ENCODE results near the gene FOXJ2.
"Not testable (repeated sequence)": the region's sequence is repeated elsewhere in the genome, so short reads cannot be mapped to it uniquely, and the experiment has no call there.

The FOXJ2 gene

GRCh38 chr12:8030189-8030588 is 2.3 kb upstream of the FOXJ2 start:
- no peak for DNase-seq (ENCODE audit: low read depth in 2 of 2)

GRCh38 chr12:8031017-8031416 is 1.5 kb upstream of the FOXJ2 start:
- DNase-seq (ENCODE audit: low read depth in 2 of 2) = not testable (repeated sequence)

GRCh38 chr12:8031872-8032241 is 659 bp upstream of the FOXJ2 start:
- no peak for DNase-seq (ENCODE audit: low read depth in 2 of 2)

GRCh38 chr12:8033153-8034044 is 883 bp downstream of the FOXJ2 start:
- peak in 1 of 2 donors; percentile 30 for DNase-seq (ENCODE audit: low read depth in 2 of 2)

GRCh38 chr12:8034802-8035201 is 2.3 kb downstream of the FOXJ2 start:
- no peak for DNase-seq (ENCODE audit: low read depth in 2 of 2)

GRCh38 chr12:8035440-8036010 is 3.0 kb downstream of the FOXJ2 start:
- DNase-seq (ENCODE audit: low read depth in 2 of 2) = no peak

GRCh38 chr12:8036346-8036745 is 3.8 kb downstream of the FOXJ2 start:
- no peak for DNase-seq (ENCODE audit: low read depth in 2 of 2)

- no peak for DNase-seq (ENCODE audit: low read depth in 2 of 2)
These were observed 4.6 kb downstream of the FOXJ2 start for GRCh38 chr12:8037046-8037663.

- DNase-seq (ENCODE audit: low read depth in 2 of 2) = no peak
These were observed 5.4 kb downstream of the FOXJ2 start for GRCh38 chr12:8037947-8038346.

GRCh38 chr12:8038659-8039114 is 6.2 kb downstream of the FOXJ2 start:
- no peak for DNase-seq (ENCODE audit: low read depth in 2 of 2)

GRCh38 chr12:8040791-8041190 is 8.3 kb downstream of the FOXJ2 start:
- DNase-seq (ENCODE audit: low read depth in 2 of 2) = no peak

GRCh38 chr12:8045952-8046944 is 13.7 kb downstream of the FOXJ2 start:
- peak; percentile 48 to 72 for DNase-seq (ENCODE audit: low read depth in 2 of 2)

GRCh38 chr12:8047842-8048241 is 15.3 kb downstream of the FOXJ2 start:
- DNase-seq (ENCODE audit: low read depth in 2 of 2) = no peak

GRCh38 chr12:8048906-8049305 is 16.4 kb downstream of the FOXJ2 start:
- DNase-seq (ENCODE audit: low read depth in 2 of 2) = no peak

- DNase-seq (ENCODE audit: low read depth in 2 of 2) = no peak
These were observed 18.2 kb downstream of the FOXJ2 start for GRCh38 chr12:8050600-8051250.

- DNase-seq (ENCODE audit: low read depth in 2 of 2) = no peak
These were observed 20.2 kb downstream of the FOXJ2 start for GRCh38 chr12:8052679-8053078.

- DNase-seq (ENCODE audit: low read depth in 2 of 2) = no peak
These were observed 22.3 kb downstream of the FOXJ2 start for GRCh38 chr12:8054816-8055215.

- no peak for DNase-seq (ENCODE audit: low read depth in 2 of 2)
These were observed 24.8 kb downstream of the FOXJ2 start for GRCh38 chr12:8057306-8057705.

GRCh38 chr12:8057839-8058238 is 25.3 kb downstream of the FOXJ2 start:
- DNase-seq (ENCODE audit: low read depth in 2 of 2) = no peak

- DNase-seq (ENCODE audit: low read depth in 2 of 2) = no peak
These were observed 26.0 kb downstream of the FOXJ2 start for GRCh38 chr12:8058506-8058905.

GRCh38 chr12:8064131-8064530 is 31.6 kb downstream of the FOXJ2 start:
- no peak for DNase-seq (ENCODE audit: low read depth in 2 of 2)
